Thoracic aorta (tissue), 2 donors: ENCODE data around the gene HOXD10. TPM values are rescaled to one million over a fixed set of nuclear protein-coding genes. Genes with fewer than 3 reads are reported as not detected.

Experiments
- ATAC-seq: fragments of 150-250 bp; one replicate; pipeline ENCODE4 v1.8.0; 2017; ENCODE audit warnings: low read depth; ENCODE audit not compliant: insufficient number of reproducible peaks, low FRiP score
- DNase-seq: peaks from one replicate; pipeline ENCODE4 v3.0.0-alpha.2; 2020; ENCODE audit warnings: low spot score
- H3K27ac ChIP-seq, 2 donors: fragments of 200-600 bp; sonication (generic); 1 replicate in 1 of 2; 2 replicates in 1 of 2; pipeline ENCODE4 v1.5.1; 2016; ENCODE audit warnings: mild to moderate bottlenecking in 2 of 2, moderate library complexity in 2 of 2
- H3K27me3 ChIP-seq: fragments of 200-600 bp; sonication (generic); replicated peaks from 2 replicates; pipeline ENCODE4 v1.6.0; 2016; ENCODE audit warnings: mild to moderate bottlenecking; ENCODE audit not compliant: insufficient read depth
- H3K36me3 ChIP-seq: fragments of 200-600 bp; sonication (generic); one replicate; pipeline ENCODE4 v1.5.1; 2016
- H3K4me1 ChIP-seq, 2 donors: fragments of 200-600 bp; sonication (generic); 1 replicate in 1 of 2; 2 replicates in 1 of 2; pipeline versions ENCODE4 v1.5.1 to v1.6.0; 2016; ENCODE audit warnings: low read depth in 2 of 2, mild to moderate bottlenecking in 1 of 2; ENCODE audit not compliant: control insufficient read depth in 1 of 2
- H3K4me3 ChIP-seq: fragments of 200-600 bp; sonication (generic); 2 replicates; pipeline ENCODE4 v1.5.1; 2016; ENCODE audit warnings: mild to moderate bottlenecking
- H3K9me3 ChIP-seq: fragments of 200-600 bp; sonication (generic); 2 replicates; pipeline ENCODE4 v1.5.1; 2016
- total RNA-seq, 2 donors: library from RNA; depleted of rRNA; stranded (reverse); fragments of >200 nt; gene quantifications; one replicate each; pipeline versions ENCODE4 v1.1.0 to v1.2.3, GENCODE V29; 2016
- TF ChIP-seq, protein P1 (sequence below): fragments of 200-600 bp; sonication (generic); IDR thresholded peaks from one replicate; pipeline ENCODE4 v1.5.1; 2019; ENCODE audit warnings: antibody characterized with exemption

Gene HOXD10
- total RNA-seq, 2 donors from 2014 or later, result not detected

DNA sequence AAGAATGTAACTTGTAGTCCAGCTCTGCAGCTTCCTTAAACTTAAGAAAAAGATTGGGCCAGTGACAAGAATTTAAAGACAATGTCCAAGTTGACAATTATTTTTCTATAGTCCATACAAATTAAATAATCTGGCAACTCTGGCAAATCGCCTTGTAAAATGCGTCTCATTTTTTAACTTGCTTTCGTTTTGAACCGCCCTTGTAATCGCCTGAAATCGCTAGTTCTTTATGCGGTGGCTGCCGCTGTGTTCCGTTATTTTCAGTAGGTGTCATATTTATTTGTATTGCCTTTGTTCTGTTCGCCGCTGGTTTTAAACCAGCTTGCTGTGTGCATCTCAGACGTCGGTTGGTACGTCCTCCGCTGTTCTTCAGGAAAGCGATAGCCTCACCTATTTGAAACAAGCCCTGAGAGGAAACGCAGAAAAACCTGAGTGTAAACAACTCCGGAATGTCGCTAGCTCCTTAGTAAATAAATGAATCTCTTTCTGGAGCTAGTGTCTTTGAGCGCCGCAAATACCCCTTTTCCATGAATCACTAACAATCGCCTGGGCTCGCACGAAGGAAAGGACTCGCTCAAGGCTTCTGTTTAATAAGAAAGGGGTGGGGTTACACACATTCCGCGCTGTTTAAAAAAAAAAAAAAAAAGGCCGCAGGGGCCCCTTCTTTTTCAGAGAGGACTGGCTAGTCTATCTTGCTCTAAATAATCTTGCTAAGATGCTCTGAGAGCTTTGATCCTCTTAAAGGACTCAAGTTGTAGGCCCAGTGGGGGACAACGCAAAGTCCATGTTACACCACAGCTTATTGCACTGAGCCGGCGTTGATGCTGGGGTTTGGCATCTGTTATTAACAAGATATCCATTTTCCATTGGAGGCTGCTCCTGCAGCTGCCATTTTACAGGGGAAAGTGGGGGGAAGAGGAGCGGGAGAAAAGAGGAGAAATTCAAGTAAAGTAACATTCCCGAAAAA, 15.9 kb downstream of the HOXD10 start:
- no peak overlapping the region for H3K27ac ChIP-seq
- H3K36me3 ChIP-seq, result no peaks in the 10 kb centered on the region
- peaks cover 12 to 45% of the 10 kb centered on the region in 2 donors for H3K4me1 ChIP-seq
- no peak for ATAC-seq
- DNase-seq, result no peak
- no peaks in the 10 kb centered on the region for H3K9me3 ChIP-seq
- TF ChIP-seq, protein P1, sequence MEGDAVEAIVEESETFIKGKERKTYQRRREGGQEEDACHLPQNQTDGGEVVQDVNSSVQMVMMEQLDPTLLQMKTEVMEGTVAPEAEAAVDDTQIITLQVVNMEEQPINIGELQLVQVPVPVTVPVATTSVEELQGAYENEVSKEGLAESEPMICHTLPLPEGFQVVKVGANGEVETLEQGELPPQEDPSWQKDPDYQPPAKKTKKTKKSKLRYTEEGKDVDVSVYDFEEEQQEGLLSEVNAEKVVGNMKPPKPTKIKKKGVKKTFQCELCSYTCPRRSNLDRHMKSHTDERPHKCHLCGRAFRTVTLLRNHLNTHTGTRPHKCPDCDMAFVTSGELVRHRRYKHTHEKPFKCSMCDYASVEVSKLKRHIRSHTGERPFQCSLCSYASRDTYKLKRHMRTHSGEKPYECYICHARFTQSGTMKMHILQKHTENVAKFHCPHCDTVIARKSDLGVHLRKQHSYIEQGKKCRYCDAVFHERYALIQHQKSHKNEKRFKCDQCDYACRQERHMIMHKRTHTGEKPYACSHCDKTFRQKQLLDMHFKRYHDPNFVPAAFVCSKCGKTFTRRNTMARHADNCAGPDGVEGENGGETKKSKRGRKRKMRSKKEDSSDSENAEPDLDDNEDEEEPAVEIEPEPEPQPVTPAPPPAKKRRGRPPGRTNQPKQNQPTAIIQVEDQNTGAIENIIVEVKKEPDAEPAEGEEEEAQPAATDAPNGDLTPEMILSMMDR, result no peak
- H3K4me3 ChIP-seq, result peak overlapping the region; percentile 28
- no peaks in the 10 kb centered on the region for H3K27me3 ChIP-seq

DNA sequence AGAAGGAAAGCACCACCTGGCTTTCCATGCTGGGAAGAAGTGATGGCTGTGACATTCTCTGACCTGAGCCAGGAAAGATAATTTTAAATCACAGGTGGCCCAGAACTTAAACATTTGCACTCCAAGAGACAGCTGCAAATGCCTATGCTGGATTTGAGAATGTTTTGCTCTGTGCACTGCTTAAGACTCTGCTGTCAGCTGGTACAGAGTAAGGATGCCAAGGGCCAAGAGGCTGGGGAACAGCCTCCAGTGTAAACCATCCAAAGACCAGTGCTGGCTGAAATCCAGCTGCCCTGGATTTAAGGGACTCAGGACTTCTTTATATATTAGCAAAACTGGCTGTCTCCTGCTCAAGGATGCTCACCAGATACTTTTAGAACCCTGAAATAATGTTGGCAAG, 16.8 kb downstream of the HOXD10 start:
- ATAC-seq (no peak), DNase-seq (no peak)
- Histone ChIP-seq H3K27me3 (no peaks in the 10 kb centered on the region), H3K27ac (no peak overlapping the region), H3K4me3 (no peak overlapping the region), H3K4me1 (peaks cover 12 to 44% of the 10 kb centered on the region in 2 donors), H3K9me3 (no peaks in the 10 kb centered on the region), H3K36me3 (no peaks in the 10 kb centered on the region)
- TF ChIP-seq, protein P1, result no peak

DNA sequence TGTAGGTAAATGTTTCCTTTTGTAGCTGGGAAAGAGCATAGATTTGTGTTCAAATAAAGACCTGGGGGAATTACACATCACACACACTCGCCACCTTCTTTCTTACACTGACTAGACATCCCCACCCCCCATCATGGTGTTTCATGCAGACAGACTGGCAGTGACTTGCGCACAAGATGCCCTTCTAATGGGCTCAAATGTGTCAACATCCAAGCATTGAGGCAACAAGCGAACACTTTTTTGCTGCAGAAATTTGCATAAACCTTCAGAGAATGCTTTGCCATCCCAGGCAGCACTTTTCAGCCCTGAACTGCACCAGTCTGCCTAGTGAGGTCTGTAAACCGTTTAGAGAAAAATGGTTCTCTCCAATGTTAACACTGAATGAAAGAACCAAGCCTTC, 17.5 kb downstream of the HOXD10 start:
- no peaks in the 10 kb centered on the region for H3K27me3 ChIP-seq
- no peak overlapping the region for H3K27ac ChIP-seq
- TF ChIP-seq, protein P1, result no peak
- no peak for ATAC-seq
- H3K4me3 ChIP-seq, result no peak overlapping the region
- no peaks in the 10 kb centered on the region for H3K36me3 ChIP-seq
- DNase-seq, result no peak
- peaks cover 12 to 37% of the 10 kb centered on the region in 2 donors for H3K4me1 ChIP-seq
- no peaks in the 10 kb centered on the region for H3K9me3 ChIP-seq

GRCh38 chr2:176135035-176135440, 18.5 kb downstream of the HOXD10 start:
- TF ChIP-seq, protein P1, result no peak
- DNase-seq, result no peak
- Histone ChIP-seq H3K4me3 (no peak overlapping the region), H3K9me3 (no peaks in the 10 kb centered on the region), H3K27me3 (no peaks in the 10 kb centered on the region), H3K36me3 (no peaks in the 10 kb centered on the region), H3K4me1 (peaks cover 13 to 34% of the 10 kb centered on the region in 2 donors), H3K27ac (peak overlapping the region in 1 of 2 donors; percentile 88)
- no peak for ATAC-seq

- Histone ChIP-seq H3K9me3 (no peaks in the 10 kb centered on the region), H3K27me3 (no peaks in the 10 kb centered on the region), H3K4me1 (peaks cover 16 to 31% of the 10 kb centered on the region in 2 donors), H3K4me3 (peak overlapping the region; percentile 88), H3K36me3 (no peaks in the 10 kb centered on the region), H3K27ac (peak overlapping the region; percentile 84 to 88)
- TF ChIP-seq, protein P1, result peak; percentile 9
- ATAC-seq (no peak), DNase-seq (no peak)
Observed at GRCh38 chr2:176136374-176137251, 20.0 kb downstream of the HOXD10 start.
